ENCODE measurements around the gene ATP6V0A1. TPM values are rescaled to one million over a fixed set of nuclear protein-coding genes. Genes with fewer than 3 reads are reported as not detected.

Gene ATP6V0A1
- total RNA-seq, 1 experiment from 2014 or later: 43.8 TPM

- DNase-seq (ENCODE audit: low read depth): peak; percentile 87
These were observed 60.3 kb downstream of the ATP6V0A1 start for GRCh38 chr17:42518755-42519545.

GRCh38 chr17:42519546-42520491 is 61.1 kb downstream of the ATP6V0A1 start:
- DNase-seq (ENCODE audit: low read depth): peak; percentile 99

- no peak for DNase-seq (ENCODE audit: low read depth)
These were observed 61.9 kb downstream of the ATP6V0A1 start for GRCh38 chr17:42520540-42520951.

- peak; percentile 58 for DNase-seq (ENCODE audit: low read depth)
These were observed 62.4 kb downstream of the ATP6V0A1 start for GRCh38 chr17:42521036-42521435.

- DNase-seq (ENCODE audit: low read depth): no peak
These were observed 63.1 kb downstream of the ATP6V0A1 start for GRCh38 chr17:42521666-42522262.

GRCh38 chr17:42522263-42522790 is 63.6 kb downstream of the ATP6V0A1 start:
- DNase-seq (ENCODE audit: low read depth): no peak

GRCh38 chr17:42522798-42523278 is 64.2 kb downstream of the ATP6V0A1 start:
- no peak for DNase-seq (ENCODE audit: low read depth)

GRCh38 chr17:42525221-42525620 is 66.5 kb downstream of the ATP6V0A1 start:
- DNase-seq (ENCODE audit: low read depth): no peak

GRCh38 chr17:42526031-42526444 is 67.4 kb downstream of the ATP6V0A1 start:
- no peak for DNase-seq (ENCODE audit: low read depth)

- DNase-seq (ENCODE audit: low read depth): no peak
These were observed 69.3 kb downstream of the ATP6V0A1 start for GRCh38 chr17:42527932-42528331.

GRCh38 chr17:42529061-42529460 is 70.4 kb downstream of the ATP6V0A1 start:
- no peak for DNase-seq (ENCODE audit: low read depth)

GRCh38 chr17:42530952-42531454 is 72.3 kb downstream of the ATP6V0A1 start:
- DNase-seq (ENCODE audit: low read depth): no peak

GRCh38 chr17:42531455-42532354 is 73.0 kb downstream of the ATP6V0A1 start:
- DNase-seq (ENCODE audit: low read depth): peak; percentile 54

GRCh38 chr17:42535155-42536047 is 76.7 kb downstream of the ATP6V0A1 start:
- DNase-seq (ENCODE audit: low read depth): no peak

- peak; percentile 88 for DNase-seq (ENCODE audit: low read depth)
These were observed 77.3 kb downstream of the ATP6V0A1 start, which contains the start of gene NAGLU for GRCh38 chr17:42536048-42536371. TSS of gene NAGLU (plus strand) at chr17:42536241. CDS start at chr17:42536273, 32 bp downstream.

GRCh38 chr17:42536372-42537155 is 77.9 kb downstream of the ATP6V0A1 start:
- DNase-seq (ENCODE audit: low read depth): peak; percentile 91

GRCh38 chr17:42537156-42537805 is 78.6 kb downstream of the ATP6V0A1 start:
- DNase-seq (ENCODE audit: low read depth): no peak

Measured in LHCN-M2 (cell line).